IPS-18a (cell line): ENCODE results near the gene NUAK1.

Source experiments
- H3K27ac ChIP-seq: one replicate; pipeline ENCODE4 v1.5.1; 2013; ENCODE audit warnings: low read length
- H3K27me3 ChIP-seq: one replicate; pipeline ENCODE4 v1.6.1; 2013; ENCODE audit warnings: mild to moderate bottlenecking, low read length; ENCODE audit not compliant: control insufficient read depth, insufficient read depth
- H3K36me3 ChIP-seq: one replicate; pipeline ENCODE4 v1.6.1; 2013; ENCODE audit warnings: low read depth, low read length; ENCODE audit not compliant: control insufficient read depth
- H3K4me1 ChIP-seq: one replicate; pipeline ENCODE4 v1.6.1; 2013; ENCODE audit warnings: low read depth, low read length; ENCODE audit not compliant: control insufficient read depth
- H3K4me3 ChIP-seq: one replicate; pipeline ENCODE4 v1.5.1; 2013; ENCODE audit warnings: low read length
- H3K9ac ChIP-seq: one replicate; pipeline ENCODE4 v1.6.1; 2013; ENCODE audit warnings: mild to moderate bottlenecking, low read length, moderate library complexity
- H3K9me3 ChIP-seq: one replicate; pipeline ENCODE4 v1.6.1; 2013; ENCODE audit warnings: low read depth, low read length; ENCODE audit not compliant: control insufficient read depth

NUAK1 gene

DNA sequence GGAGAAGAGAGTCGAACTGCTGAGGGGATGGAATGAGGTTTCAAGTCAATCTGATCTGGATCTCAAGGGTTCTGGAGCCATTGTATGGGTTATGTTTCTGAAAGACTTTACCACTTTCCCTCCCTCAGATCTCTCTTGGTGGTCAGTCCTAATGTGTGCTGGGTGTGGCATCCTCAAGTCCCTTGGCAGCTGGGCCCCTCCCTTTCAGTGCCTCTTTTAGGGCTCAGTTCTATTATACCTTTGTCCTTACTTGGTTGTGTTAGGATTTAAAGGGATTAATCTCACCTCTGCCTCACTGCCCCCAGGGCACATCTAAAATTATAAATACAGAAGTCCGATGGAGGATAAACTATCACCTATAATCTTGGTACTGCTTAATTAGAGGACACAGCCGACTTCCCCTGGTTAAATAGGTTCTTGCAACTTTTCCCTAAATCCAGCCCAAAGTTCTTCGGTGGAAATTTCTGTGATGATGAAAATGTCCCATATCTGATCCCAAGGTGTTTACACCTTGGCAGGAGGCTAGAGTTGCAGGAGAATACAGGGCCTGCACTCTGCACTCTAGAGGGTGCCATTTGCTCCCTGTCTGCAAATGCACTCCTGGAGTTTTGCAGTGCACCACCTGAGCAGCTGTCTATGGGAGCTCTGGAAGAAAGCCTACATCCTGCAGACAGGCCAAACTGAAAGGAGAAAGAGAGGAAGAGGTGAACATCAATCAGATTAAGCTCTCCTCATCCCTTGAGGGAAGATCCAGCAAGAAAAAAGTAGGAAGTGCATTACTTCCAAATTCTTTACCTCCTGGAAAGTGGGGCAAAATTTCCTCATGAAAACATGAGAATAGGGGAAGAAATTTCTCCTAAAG, 106.8 kb downstream of the NUAK1 start:
- no peaks in the 10 kb centered on the region for H3K9me3 ChIP-seq
- no peaks in the 10 kb centered on the region for H3K4me1 ChIP-seq
- no peak overlapping the region for H3K4me3 ChIP-seq
- H3K27me3 ChIP-seq: no peaks in the 10 kb centered on the region
- no peak overlapping the region for H3K27ac ChIP-seq
- H3K9ac ChIP-seq: no peak overlapping the region
- no peaks in the 10 kb centered on the region for H3K36me3 ChIP-seq

DNA sequence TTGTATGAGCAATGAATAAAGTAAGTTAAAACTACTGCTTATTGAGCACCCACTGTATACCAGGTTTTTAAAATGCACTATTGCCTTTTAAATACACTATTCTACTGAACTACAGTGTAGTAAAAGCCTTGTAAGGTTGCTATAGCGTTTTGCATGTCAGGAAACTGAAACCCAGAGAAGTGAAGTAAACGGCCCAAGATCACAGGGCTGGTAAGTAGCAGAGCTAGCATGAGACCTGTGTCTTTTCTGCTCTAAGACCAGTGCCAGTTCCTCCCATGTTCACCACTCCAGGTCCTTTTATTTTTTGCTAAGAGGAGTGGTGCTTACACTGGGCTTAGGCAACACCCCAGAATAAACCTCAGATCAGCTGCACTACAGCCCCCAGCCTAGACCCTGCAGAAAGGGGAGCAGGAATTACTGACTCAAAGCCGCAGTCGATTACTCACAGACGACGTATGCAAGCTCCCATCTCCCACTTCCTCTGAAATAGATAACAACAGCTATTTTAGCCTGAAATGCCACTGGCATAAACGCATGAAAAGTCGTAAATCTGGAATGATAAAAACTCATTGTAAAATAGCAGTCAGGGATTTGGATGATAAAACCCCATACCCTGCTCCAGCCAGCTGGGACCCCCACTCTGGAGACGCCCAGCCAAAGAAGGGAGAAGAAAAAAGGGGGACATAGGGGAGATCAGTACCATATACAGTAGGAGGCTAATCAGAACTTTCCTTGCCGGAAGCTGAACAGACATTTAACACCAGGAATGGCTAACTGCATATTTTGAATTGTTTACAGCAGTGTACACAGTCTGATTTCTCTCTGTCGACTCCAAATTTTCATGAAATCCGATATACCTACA, 108.3 kb downstream of the NUAK1 start:
- no peak overlapping the region for H3K9ac ChIP-seq
- H3K9me3 ChIP-seq: no peaks in the 10 kb centered on the region
- no peak overlapping the region for H3K4me3 ChIP-seq
- no peaks in the 10 kb centered on the region for H3K27me3 ChIP-seq
- H3K36me3 ChIP-seq: no peaks in the 10 kb centered on the region
- H3K4me1 ChIP-seq: no peaks in the 10 kb centered on the region
- H3K27ac ChIP-seq: no peak overlapping the region

DNA sequence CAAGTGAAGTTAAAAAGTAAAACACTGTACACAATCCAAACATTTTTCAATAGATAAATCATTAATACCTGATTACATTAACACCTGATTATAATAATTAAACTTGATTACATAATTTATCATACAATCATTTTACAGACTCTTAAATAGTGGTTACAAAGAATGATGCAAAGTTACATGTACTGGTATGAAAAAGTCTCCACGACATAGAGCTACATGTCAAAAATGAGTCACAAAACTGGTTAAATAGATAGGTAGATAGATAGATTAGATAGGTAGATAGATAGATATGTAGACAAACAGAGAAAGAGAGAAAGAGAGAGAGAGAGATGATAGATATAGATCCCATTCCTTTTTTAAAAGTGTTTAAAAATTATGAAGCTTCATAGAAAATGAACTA, 109.2 kb downstream of the NUAK1 start:
- H3K4me3 ChIP-seq: no peak overlapping the region
- H3K27me3 ChIP-seq: no peaks in the 10 kb centered on the region
- H3K36me3 ChIP-seq: no peaks in the 10 kb centered on the region
- H3K9ac ChIP-seq: no peak overlapping the region
- no peak overlapping the region for H3K27ac ChIP-seq
- H3K9me3 ChIP-seq: no peaks in the 10 kb centered on the region
- H3K4me1 ChIP-seq: no peaks in the 10 kb centered on the region

DNA sequence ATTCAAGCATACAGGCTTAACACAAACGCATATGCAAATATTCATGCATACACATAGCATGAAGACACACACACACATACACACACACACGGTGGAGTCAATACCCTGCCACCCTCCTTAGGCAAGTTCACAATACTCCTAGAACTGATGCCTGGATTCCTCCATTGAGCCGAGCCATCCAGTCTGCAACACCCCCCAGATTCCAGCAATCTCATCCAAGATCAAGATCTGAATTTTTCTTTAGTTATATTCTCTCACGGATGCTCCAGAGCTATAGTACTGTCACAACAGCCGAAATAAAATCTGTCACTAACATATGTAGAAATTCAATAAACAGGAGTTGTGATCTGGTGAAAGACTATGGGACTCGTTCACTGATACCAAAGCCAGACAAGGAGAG, 110.8 kb downstream of the NUAK1 start:
- no peak overlapping the region for H3K27ac ChIP-seq
- H3K36me3 ChIP-seq: no peaks in the 10 kb centered on the region
- no peak overlapping the region for H3K9ac ChIP-seq
- H3K9me3 ChIP-seq: no peaks in the 10 kb centered on the region
- no peak overlapping the region for H3K4me3 ChIP-seq
- H3K4me1 ChIP-seq: no peaks in the 10 kb centered on the region
- H3K27me3 ChIP-seq: no peaks in the 10 kb centered on the region

DNA sequence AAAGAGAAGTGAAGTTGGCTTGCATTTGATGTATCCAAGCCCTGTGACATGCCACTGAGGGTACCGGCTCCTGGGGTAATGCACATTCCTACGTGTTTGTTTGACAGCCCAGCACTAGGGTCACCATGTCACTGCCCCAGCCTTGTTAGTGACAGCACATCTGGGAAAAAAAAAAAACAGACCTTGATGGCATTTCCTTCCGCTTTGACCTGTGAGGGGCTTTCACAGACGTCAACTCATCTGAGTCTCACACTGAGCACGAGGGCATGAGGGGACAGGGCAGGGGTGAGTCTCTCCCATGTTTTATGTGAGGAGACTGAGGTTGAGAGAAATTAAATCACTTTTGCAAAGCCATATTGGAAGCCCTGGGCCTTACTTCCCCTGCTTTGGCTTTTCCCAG, 111.5 kb downstream of the NUAK1 start:
- Histone ChIP-seq H3K4me1 (no peaks in the 10 kb centered on the region), H3K27me3 (no peaks in the 10 kb centered on the region), H3K4me3 (no peak overlapping the region), H3K9me3 (no peaks in the 10 kb centered on the region), H3K36me3 (no peaks in the 10 kb centered on the region), H3K27ac (no peak overlapping the region), H3K9ac (no peak overlapping the region)

DNA sequence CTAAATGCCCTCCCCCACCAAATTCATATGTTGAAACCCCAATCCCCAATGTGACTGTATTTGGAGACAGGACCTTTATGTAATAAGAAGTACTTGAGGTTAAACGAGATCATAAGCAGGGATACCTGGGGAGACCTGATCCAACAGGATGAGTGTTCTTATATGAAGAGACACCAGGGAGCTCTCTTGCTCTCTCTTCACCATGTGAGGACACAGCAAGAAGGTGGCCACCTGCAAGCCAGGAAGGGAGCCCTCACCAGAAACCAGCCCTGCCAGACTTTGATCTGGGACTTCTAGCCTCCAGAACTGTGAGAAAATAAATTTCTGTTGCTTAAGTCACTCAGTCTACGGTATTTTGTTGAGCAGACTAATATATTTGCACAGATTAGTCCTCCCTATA, 113.6 kb downstream of the NUAK1 start:
- no peak overlapping the region for H3K9ac ChIP-seq
- no peak overlapping the region for H3K4me3 ChIP-seq
- H3K27ac ChIP-seq: no peak overlapping the region
- no peaks in the 10 kb centered on the region for H3K9me3 ChIP-seq
- H3K4me1 ChIP-seq: no peaks in the 10 kb centered on the region
- no peaks in the 10 kb centered on the region for H3K27me3 ChIP-seq
- H3K36me3 ChIP-seq: no peaks in the 10 kb centered on the region

DNA sequence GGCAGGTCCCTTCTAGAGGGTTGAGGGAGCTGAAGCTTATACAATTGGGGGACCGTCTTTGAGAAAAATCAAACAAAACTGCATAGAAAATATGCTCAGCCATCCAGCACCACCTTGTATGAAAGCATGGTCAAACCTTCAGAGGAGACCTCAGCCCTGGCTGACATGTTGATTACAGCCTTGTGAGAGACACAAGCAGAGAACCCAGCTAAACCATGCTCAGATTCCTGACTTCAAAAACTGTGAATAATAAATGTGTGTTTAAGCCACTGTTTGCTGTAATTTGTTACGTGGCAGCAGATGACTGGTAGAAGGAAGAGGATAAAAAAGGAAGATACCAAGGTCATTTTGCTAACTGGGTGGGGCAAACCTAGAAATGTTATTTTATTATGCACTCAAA, 115.7 kb downstream of the NUAK1 start:
- Histone ChIP-seq H3K4me3 (no peak overlapping the region), H3K27ac (no peak overlapping the region)

DNA sequence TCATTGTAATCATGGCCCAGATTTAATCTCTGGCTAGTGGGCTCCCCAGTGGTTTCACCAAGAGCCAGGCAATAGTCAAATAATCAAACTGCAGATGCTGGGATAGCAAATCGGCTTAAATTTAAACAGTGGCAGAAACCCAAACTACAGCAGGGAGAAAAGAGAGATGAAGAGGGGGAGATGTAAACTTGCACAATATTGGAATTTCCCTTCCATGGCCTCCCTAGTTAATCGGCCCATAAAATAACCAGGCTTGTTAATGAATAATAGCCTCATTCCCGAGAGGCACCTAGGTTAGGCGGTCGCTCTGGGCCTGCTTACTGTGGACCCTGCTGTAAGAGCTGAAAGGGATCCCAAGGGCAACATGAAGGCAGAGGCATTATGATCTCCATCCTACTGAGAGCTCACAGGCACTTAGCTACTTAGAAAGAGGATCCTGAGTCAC, 116.2 kb downstream of the NUAK1 start:
- no peaks in the 10 kb centered on the region for H3K27me3 ChIP-seq
- no peak overlapping the region for H3K27ac ChIP-seq
- no peaks in the 10 kb centered on the region for H3K4me1 ChIP-seq
- no peaks in the 10 kb centered on the region for H3K36me3 ChIP-seq
- no peak overlapping the region for H3K4me3 ChIP-seq
- peaks cover 13% of the 10 kb centered on the region for H3K9me3 ChIP-seq
- H3K9ac ChIP-seq: no peak overlapping the region

More for the DNA sequence above, 115.7 kb downstream of the NUAK1 start:
- Histone ChIP-seq H3K4me1 (no peaks in the 10 kb centered on the region), H3K36me3 (no peaks in the 10 kb centered on the region), H3K9me3 (peaks cover 13% of the 10 kb centered on the region), H3K27me3 (no peaks in the 10 kb centered on the region), H3K9ac (no peak overlapping the region)

DNA sequence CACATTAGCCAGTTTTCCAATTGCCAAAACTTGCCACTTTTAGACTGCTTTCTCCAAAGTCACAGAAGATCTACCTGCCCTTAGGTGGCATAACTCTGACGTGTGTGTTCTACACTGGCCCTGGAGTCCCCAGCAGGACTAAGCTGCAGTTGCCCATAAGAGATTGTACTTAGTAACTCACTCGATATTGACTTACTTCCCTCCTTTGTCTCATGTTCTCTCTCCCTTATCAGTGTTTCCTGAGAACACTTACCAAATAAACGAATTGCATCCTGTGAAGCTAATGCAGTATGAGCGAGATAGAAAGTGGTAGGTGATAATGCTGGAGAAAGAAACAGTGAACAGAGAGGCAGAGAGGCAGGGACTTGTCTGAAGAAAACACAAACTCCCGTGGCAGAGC, 117.2 kb downstream of the NUAK1 start:
- H3K27me3 ChIP-seq: no peaks in the 10 kb centered on the region
- no peak overlapping the region for H3K4me3 ChIP-seq
- no peak overlapping the region for H3K27ac ChIP-seq
- H3K9me3 ChIP-seq: peaks cover 13% of the 10 kb centered on the region
- H3K4me1 ChIP-seq: no peaks in the 10 kb centered on the region
- H3K9ac ChIP-seq: no peak overlapping the region
- H3K36me3 ChIP-seq: no peaks in the 10 kb centered on the region

DNA sequence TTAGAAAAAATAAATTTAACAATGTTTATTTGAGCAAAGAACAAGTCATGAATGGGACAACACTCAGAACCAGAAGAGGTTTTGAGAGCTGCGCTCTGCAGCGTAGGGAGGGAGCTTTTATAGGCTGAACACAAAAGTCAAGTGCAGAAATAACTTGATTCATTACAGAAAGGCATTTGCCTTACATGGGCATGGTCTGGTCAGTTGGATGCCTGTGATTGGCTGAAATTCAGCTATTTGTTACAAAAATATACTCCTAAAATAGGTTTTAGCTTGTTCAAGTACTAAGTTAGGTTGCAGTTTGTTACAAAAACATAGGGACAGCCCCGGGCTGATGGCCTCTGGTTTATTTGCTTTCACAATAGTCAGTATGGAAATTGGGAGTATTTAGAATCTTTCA, 118.0 kb downstream of the NUAK1 start:
- Histone ChIP-seq H3K27me3 (no peaks in the 10 kb centered on the region), H3K9me3 (peaks cover 13% of the 10 kb centered on the region), H3K27ac (no peak overlapping the region), H3K4me1 (no peaks in the 10 kb centered on the region), H3K9ac (no peak overlapping the region), H3K36me3 (no peaks in the 10 kb centered on the region), H3K4me3 (no peak overlapping the region)

DNA sequence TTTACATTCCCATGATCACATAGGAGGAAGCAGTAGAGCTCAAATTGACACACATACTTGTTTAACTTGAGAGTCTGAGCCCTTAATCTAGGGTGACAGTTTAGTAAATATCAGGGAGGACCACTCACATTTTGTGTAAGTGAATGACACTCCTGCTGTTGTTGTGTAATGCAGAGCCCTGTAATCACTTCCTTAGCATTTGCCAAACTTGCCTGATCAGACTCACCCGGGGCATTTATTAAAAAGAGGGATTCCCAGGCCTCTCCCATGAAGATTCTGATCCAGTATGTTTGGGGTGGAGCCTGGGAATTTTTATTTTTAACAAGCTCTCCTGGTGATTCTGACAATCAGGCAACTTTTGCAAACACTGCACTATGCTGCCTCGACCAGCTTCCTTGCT, 119.6 kb downstream of the NUAK1 start:
- no peaks in the 10 kb centered on the region for H3K27me3 ChIP-seq

More for the DNA sequence above, 119.6 kb downstream of the NUAK1 start:
- Histone ChIP-seq H3K36me3 (no peaks in the 10 kb centered on the region), H3K4me3 (no peak overlapping the region), H3K4me1 (no peaks in the 10 kb centered on the region), H3K9me3 (peaks cover 13% of the 10 kb centered on the region), H3K27ac (no peak overlapping the region), H3K9ac (no peak overlapping the region)
